Measurements from ENCODE around the gene MAD1L1. TPM values are rescaled to one million over a fixed set of nuclear protein-coding genes. Genes with fewer than 3 reads are reported as not detected.

Gene MAD1L1
- total and polyA plus RNA-seq, 2 of the 8 experiments (the other 6 are each of a cell fraction or from before 2014, with no cell fraction given) = 40.4 to 44.6 TPM

DNA sequence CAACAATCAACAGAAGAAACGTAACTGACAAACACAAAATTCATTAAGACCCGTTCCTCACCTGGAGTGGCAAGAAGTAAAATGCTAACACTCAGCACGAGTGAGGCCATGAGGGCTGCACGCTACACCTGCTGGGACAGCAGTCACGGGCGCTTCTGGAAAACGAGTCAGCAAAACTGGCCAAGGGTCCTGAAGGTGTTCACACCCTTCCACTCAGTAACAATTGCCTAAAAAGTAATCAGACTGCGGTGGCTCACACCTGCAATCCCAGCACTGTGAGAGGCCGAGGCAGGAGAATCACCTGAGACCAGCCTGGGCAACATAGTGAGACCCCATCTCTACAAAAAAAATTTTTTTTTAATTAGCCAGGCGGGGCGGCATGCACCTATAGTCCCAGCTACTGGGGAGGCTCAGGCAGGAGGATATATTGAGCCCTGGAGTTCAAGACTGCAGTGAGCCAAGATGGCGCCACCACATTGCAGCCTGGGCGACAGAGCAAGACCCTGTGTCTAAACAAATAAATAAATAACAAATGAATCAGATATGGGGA lies 199.1 kb downstream of the MAD1L1 start:
- no peak overlapping the region for H3K23ac ChIP-seq (ENCODE audit: insufficient read length)
- peaks cover 0 to 16% (median 3%) of the 10 kb centered on the region in 4 experiments; a peak in 2 of 7 replicates for H3K4me1 ChIP-seq (replicated peaks in 1 of 4; ENCODE audit: control insufficient read depth in 3 of 4, insufficient read depth in 4 of 4, low read length in 3 of 4)
- H3K27me3 ChIP-seq (replicated peaks in 1 of 4; ENCODE audit: control insufficient read depth in 3 of 4, extremely low read depth in 1 of 4, insufficient read depth in 3 of 4, low read length in 3 of 4) = no peaks in the 10 kb centered on the region
- no peak overlapping the region for H3K27ac ChIP-seq (ENCODE audit: low read depth, low read length)
- H4K91ac ChIP-seq (replicated peaks; ENCODE audit: insufficient read length, low read length) = no peak overlapping the region
- H3K4ac ChIP-seq (replicated peaks; ENCODE audit: insufficient read length, low read depth, low read length) = no peak overlapping the region
- FAIRE-seq (no peak), DNase-seq (ENCODE audit: low read depth in 1 of 2, low spot score in 2 of 2) (no peak)
- no peak overlapping the region for H3K4me2 ChIP-seq (ENCODE audit: insufficient read depth in 1 of 2, low read depth in 2 of 2, low read length in 2 of 2)
- peaks cover 0 to 5% of the 10 kb centered on the region in 2 experiments for H4K20me1 ChIP-seq (replicated peaks in 1 of 2; ENCODE audit: control insufficient read depth in 1 of 2, insufficient read depth in 2 of 2, low read length in 2 of 2)
- H2AFZ ChIP-seq (ENCODE audit: low read length) = no peak overlapping the region
- H3K14ac ChIP-seq (ENCODE audit: insufficient read length) = no peak overlapping the region
- no peak overlapping the region for H2BK12ac ChIP-seq (ENCODE audit: low read depth, low read length)
- 93% methylated on average over 13 of the region's 13 CpGs; no CpG with 5 or more reads in 1 of the 2 experiments for WGBS, 2 experiments (ENCODE audit: extremely low coverage in 1 of 2, insufficient coverage in 1 of 2, insufficient read length in 1 of 2, insufficient replicate concordance in 2 of 2, low coverage in 1 of 2, low lambda C conversion rate in 2 of 2, missing lambda C conversion rate in 1 of 2)
- no peak overlapping the region for H2BK15ac ChIP-seq (ENCODE audit: low read length)
- no peaks in the 10 kb centered on the region for H3K9me3 ChIP-seq (ENCODE audit: insufficient read depth in 2 of 2, low read depth in 1 of 2, low read length in 1 of 2)
- H3K36me3 ChIP-seq (ENCODE audit: control insufficient read depth in 2 of 4, insufficient read depth in 4 of 4, low read length in 3 of 4) = no peaks in the 10 kb centered on the region
- no peak overlapping the region for H3K56ac ChIP-seq (replicated peaks; ENCODE audit: insufficient read length, low read depth, low read length)
- no peak overlapping the region for H2BK5ac ChIP-seq (ENCODE audit: low read depth, low read length)
- H3K79me1 ChIP-seq (ENCODE audit: low read depth, low read length) = peaks cover 9% of the 10 kb centered on the region
- no peak overlapping the region for H3K4me3 ChIP-seq (ENCODE audit: extremely low read depth in 1 of 4, insufficient read depth in 2 of 4, low read depth in 3 of 4, low read length in 4 of 4)
- no peak overlapping the region for H4K5ac ChIP-seq (ENCODE audit: insufficient read length, low read depth, low read length)
- H4K8ac ChIP-seq (ENCODE audit: extremely low read depth, insufficient read depth, low read length) = no peak overlapping the region
- no peak overlapping the region for H3K9ac ChIP-seq (replicated peaks in 1 of 4; ENCODE audit: extremely low read depth in 1 of 4, low read depth in 3 of 4, low read length in 3 of 4)
- no peak for TF ChIP-seq CEBPB (IDR thresholded peaks at IDR 0.05; ENCODE audit: low read depth, low read length)
- 0 out of 2 replicates have a peak, but pooled peaks have one; percentile 40 for TF ChIP-seq KDM1A (IDR thresholded peaks at IDR 0.05; ENCODE audit: borderline replicate concordance, low read length)
- POLR2A ChIA-PET (ENCODE audit: partially characterized antibody) = no interaction called here
- H3K79me2 ChIP-seq (ENCODE audit: control insufficient read depth in 1 of 2, insufficient read depth in 2 of 2, low read length in 2 of 2) = no peaks in the 10 kb centered on the region; a peak in 1 of 4 replicates
- H2BK20ac ChIP-seq (ENCODE audit: low read length) = no peak overlapping the region
- H3K23me2 ChIP-seq (ENCODE audit: low read depth, low read length) = no peaks in the 10 kb centered on the region
- H3K18ac ChIP-seq (ENCODE audit: extremely low read depth, low read length) = no peak overlapping the region
- H2BK120ac ChIP-seq (replicated peaks; ENCODE audit: low read depth, low read length) = no peak overlapping the region
- H2AK5ac ChIP-seq (ENCODE audit: low read depth, low read length) = no peak overlapping the region
- CTCF ChIA-PET (ENCODE audit: partially characterized antibody) = interaction anchor here (0.6 kb wide), 1 partner anchor 72 kb away, joined by 3 read pairs; no protein-coding TSS in a partner anchor
